Left ventricle myocardium inferior (tissue), 1 donor: ENCODE measurements around the gene TCHHL1. TPM values are rescaled to one million over a fixed set of nuclear protein-coding genes. Genes with fewer than 3 reads are reported as not detected.
A peak's percentile ranks its signal among the peaks of the same experiment; 100 is the strongest.

Source experiments
- DNase-seq: peaks from one replicate; pipeline ENCODE4 v3.0.0-alpha.2; 2020
- H3K27ac ChIP-seq: fragments of 200-600 bp; replicated peaks from 2 replicates; pipeline ENCODE4 v1.8.0; 2021
- H3K27me3 ChIP-seq: fragments of 200-600 bp; 2 replicates; pipeline ENCODE4 v1.8.0; 2021; ENCODE audit warnings: low read depth
- H3K36me3 ChIP-seq: fragments of 200-600 bp; 2 replicates; pipeline ENCODE4 v1.8.0; 2021
- H3K4me1 ChIP-seq: fragments of 200-600 bp; 2 replicates; pipeline ENCODE4 v1.8.0; 2021
- H3K4me3 ChIP-seq: fragments of 200-600 bp; 2 replicates; pipeline ENCODE4 v1.8.0; 2021; ENCODE audit warnings: mild to moderate bottlenecking, moderate library complexity
- H3K9me3 ChIP-seq: fragments of 200-600 bp; replicated peaks from 2 replicates; pipeline ENCODE4 v1.8.0; 2021
- CTCF ChIP-seq: fragments of 200-600 bp; IDR thresholded peaks from 2 replicates; pipeline ENCODE4 v1.8.0; 2021; ENCODE audit warnings: antibody characterized with exemption, mild to moderate bottlenecking, borderline replicate concordance
- intact Hi-C: fragments of 100-400 bp; cut with micrococcal nuclease; formaldehyde crosslinking; loops from one replicate; pipeline ENCODE4 v1.11.0; 2022
- total RNA-seq: library from RNA; stranded (reverse); fragmentation: NEBNext Ultra II Directional; extraction: Animal tissue kit (Norgen Biotek cat#: 25700); gene quantifications from one replicate; pipeline ENCODE4 v1.2.1, GENCODE V29; 2021
- donor health status: DM: no; HTN: yes; CAD: no; lungs with severe emphysema.

TCHHL1 gene
- total RNA-seq, 1 donor from 2014 or later: not detected

GRCh38 chr1:152110860-152111514 lies 22.1 kb upstream of the TCHHL1 start:
- H3K27me3 ChIP-seq: peaks cover 100% of the 10 kb centered on the region

DNA sequence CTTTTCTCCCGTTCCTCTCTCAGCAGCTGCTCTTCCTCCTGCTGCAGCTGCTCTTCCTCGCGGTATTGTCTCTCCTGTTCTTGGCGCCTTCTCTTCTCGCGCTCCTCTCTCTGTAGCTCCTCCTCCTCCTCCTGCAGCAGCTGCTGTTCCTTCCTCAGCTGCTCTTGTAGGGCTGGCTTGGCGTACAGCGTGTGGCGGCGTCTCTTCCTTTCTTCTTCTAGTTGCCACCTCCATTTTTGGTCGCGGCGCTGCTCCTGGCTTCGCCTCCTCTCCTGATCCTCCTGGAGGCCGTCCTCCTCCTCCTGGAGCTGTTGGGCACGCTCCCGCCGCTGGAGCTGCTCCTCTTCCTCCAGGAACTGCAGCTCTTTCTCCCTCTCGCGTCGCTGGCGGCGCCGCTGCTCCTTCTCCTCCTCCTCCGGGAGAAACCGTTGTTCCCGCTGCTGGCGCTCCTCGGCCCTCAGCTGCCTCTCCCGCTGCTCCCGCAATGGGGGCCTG lies 21.5 kb upstream of the TCHHL1 start:
- TF ChIP-seq CTCF: no peak
- Histone ChIP-seq H3K9me3 (peaks cover 22% of the 10 kb centered on the region), H3K4me1 (peaks cover 54% of the 10 kb centered on the region), H3K36me3 (no peaks in the 10 kb centered on the region), H3K4me3 (peak overlapping the region; percentile 67), H3K27me3 (peaks cover 100% of the 10 kb centered on the region), H3K27ac (no peak overlapping the region)
- peak; percentile 15 for DNase-seq
- intact Hi-C loops: no loop called here

More at GRCh38 chr1:152110860-152111514, 22.1 kb upstream of the TCHHL1 start:
- Histone ChIP-seq H3K27ac (no peak overlapping the region), H3K4me1 (peaks cover 54% of the 10 kb centered on the region), H3K9me3 (peaks cover 22% of the 10 kb centered on the region), H3K36me3 (no peaks in the 10 kb centered on the region), H3K4me3 (peak overlapping the region; percentile 67)
- peak; percentile 17 for DNase-seq
- intact Hi-C loops: no loop called here
- no peak for TF ChIP-seq CTCF

DNA sequence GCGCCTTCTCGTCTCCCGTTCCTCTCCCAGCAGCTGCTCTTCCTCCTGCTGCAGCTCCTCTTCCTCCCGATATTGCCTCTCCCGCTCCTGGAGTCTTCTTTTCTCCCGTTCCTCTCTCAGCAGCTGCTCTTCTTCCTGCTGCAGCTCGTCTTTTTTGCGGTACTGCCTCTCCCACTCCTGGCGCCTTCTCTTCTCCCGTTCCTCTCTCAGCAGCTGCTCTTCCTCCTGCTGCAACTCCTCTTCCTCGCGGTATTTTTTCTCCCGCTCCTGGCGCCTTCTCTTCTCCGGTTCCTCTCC lies 21.1 kb upstream of the TCHHL1 start:
- no peak for TF ChIP-seq CTCF
- Histone ChIP-seq H3K27ac (no peak overlapping the region), H3K9me3 (peaks cover 22% of the 10 kb centered on the region), H3K27me3 (peaks cover 100% of the 10 kb centered on the region), H3K4me3 (peak overlapping the region; percentile 67), H3K36me3 (no peaks in the 10 kb centered on the region), H3K4me1 (peaks cover 54% of the 10 kb centered on the region)
- DNase-seq: no peak
- intact Hi-C loops: no loop called here

- peaks cover 22% of the 10 kb centered on the region for H3K9me3 ChIP-seq
- H3K27me3 ChIP-seq: peaks cover 100% of the 10 kb centered on the region
- no peaks in the 10 kb centered on the region for H3K36me3 ChIP-seq
- no peak overlapping the region for H3K27ac ChIP-seq
- DNase-seq: no peak
- H3K4me1 ChIP-seq: peaks cover 54% of the 10 kb centered on the region
- intact Hi-C loops: no loop called here
- no peak for TF ChIP-seq CTCF
- H3K4me3 ChIP-seq: peak overlapping the region; percentile 67
These were observed 20.6 kb upstream of the TCHHL1 start for GRCh38 chr1:152109231-152109997.

DNA sequence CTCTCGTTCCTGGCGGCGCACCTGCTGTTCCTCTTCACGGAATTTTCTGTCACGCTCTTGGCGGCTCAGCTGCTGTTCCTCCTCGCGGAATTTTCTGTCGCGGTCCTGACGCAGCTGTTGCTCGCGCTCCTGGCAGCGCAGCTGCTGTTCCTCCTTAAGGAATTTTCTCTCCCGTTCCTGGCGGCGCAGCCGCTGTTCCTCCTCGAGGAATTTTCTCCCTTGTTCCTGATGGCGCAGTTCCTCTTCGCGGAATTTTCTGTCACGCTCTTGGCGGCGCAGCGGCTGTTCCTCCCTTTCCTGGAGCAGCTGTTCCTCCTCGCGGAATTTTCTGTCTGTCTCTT lies 20.0 kb upstream of the TCHHL1 start:
- Histone ChIP-seq H3K27ac (no peak overlapping the region), H3K9me3 (peaks cover 22% of the 10 kb centered on the region), H3K36me3 (no peaks in the 10 kb centered on the region), H3K27me3 (peaks cover 100% of the 10 kb centered on the region), H3K4me3 (peak overlapping the region; percentile 67), H3K4me1 (peaks cover 54% of the 10 kb centered on the region)
- intact Hi-C loops: no loop called here
- no peak for TF ChIP-seq CTCF
- no peak for DNase-seq
